HG02981 (cell line): ENCODE measurements around the gene AP4S1.

Experiments
- ATAC-seq: cut with Tn5 transposase; IDR thresholded peaks from one replicate; pipeline ENCODE4 v1.9.1; 2021; ENCODE audit warnings: mild to moderate bottlenecking, moderate library complexity; ENCODE audit not compliant: unreplicated experiment

The AP4S1 gene

GRCh38 chr14:31127690-31128089 is 102.2 kb downstream of the AP4S1 start:
- ATAC-seq: peak; percentile 88

- ATAC-seq: no peak
Measured at GRCh38 chr14:31128601-31129526, 103.4 kb downstream of the AP4S1 start.

- no peak for ATAC-seq
Measured at GRCh38 chr14:31133133-31133532, 107.7 kb downstream of the AP4S1 start.

- ATAC-seq: no peak
Measured at GRCh38 chr14:31137214-31137889, 111.9 kb downstream of the AP4S1 start.

- ATAC-seq: no peak
Measured at GRCh38 chr14:31138301-31138700, 112.9 kb downstream of the AP4S1 start.

- no peak for ATAC-seq
Measured at GRCh38 chr14:31139301-31139847, 113.9 kb downstream of the AP4S1 start.

GRCh38 chr14:31142455-31143087 is 117.1 kb downstream of the AP4S1 start:
- no peak for ATAC-seq
